ENCODE results near the gene C1GALT1. TPM values are rescaled to one million over a fixed set of nuclear protein-coding genes. Genes with fewer than 3 reads are reported as not detected.

C1GALT1 gene
- total and polyA plus RNA-seq, 9 of the 15 experiments (the other 6 are each of a cell fraction or from before 2014, with no cell fraction given), result 5.0 to 33.2 (median 24.1) TPM

DNA sequence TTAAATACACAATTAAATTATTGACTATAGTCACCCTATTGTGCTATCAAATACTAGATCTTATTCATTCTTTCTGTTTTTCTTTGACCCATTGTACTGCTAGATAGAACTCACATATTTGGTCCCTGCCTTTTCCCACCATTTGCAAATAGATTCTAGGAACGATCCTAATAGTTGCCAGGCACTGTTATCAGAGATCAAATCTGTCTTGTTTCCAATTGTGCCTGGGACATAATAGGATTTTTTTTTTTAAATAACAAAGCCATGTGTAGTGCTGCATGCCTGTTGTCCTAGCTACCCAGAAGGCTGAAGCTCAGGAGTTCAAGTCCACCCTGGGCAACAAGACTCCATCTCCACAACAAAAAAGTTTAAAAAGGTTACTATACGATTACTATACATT, 72.0 kb downstream of the C1GALT1 start:
- no peak overlapping the region for H3K4me3 ChIP-seq
- no peaks in the 10 kb centered on the region for H3K27me3 ChIP-seq (ENCODE audit: control insufficient read depth in 2 of 2, insufficient read depth in 2 of 2, low read length in 2 of 2)
- no peak overlapping the region for H3K4me2 ChIP-seq (ENCODE audit: insufficient read depth, low read length)
- no peak for DNase-seq (ENCODE audit: extremely low read depth in 1 of 4, low spot score in 3 of 4)
- no peaks in the 10 kb centered on the region for H3K9me1 ChIP-seq (ENCODE audit: control insufficient read depth, insufficient read depth, low read length)
- no peaks in the 10 kb centered on the region for H3K4me1 ChIP-seq (replicated peaks in 1 of 2; ENCODE audit: control insufficient read depth in 2 of 2, insufficient read depth in 2 of 2, low read length in 2 of 2)
- FAIRE-seq, result no peak
- 0 out of 3 replicates have a peak, but pooled peaks cover 3% of the 10 kb centered on the region for H3K36me3 ChIP-seq (ENCODE audit: control insufficient read depth, insufficient read depth, low read length)
- BruUV-seq (replicated peaks), result no TSS peak
- no peak overlapping the region for H3K27ac ChIP-seq (ENCODE audit: extremely low read depth, low read depth, low read length)
- ATAC-seq, result no peak
- no peaks in the 10 kb centered on the region for H3K9me3 ChIP-seq (replicated peaks; ENCODE audit: control insufficient read depth, insufficient read depth, low read depth, low read length)
- H2AFZ ChIP-seq (ENCODE audit: low read depth, low read length), result no peak overlapping the region
- POLR2A ChIA-PET, result interaction anchor here (0.9 kb wide), 1 partner anchor 17 kb away, joined by 3 read pairs; no protein-coding TSS in a partner anchor
- in situ Hi-C loops (cut with MboI), result no loop called here
- no peaks in the 10 kb centered on the region for H4K20me1 ChIP-seq (replicated peaks; ENCODE audit: control insufficient read depth, insufficient read depth, low read length)
- no peak overlapping the region for H3K9ac ChIP-seq (ENCODE audit: insufficient read depth in 1 of 2, low read depth in 2 of 2, low read length in 2 of 2)
- CTCF ChIA-PET (ENCODE audit: low intra/inter-chr PET ratio), result no interaction called here
- no peaks in the 10 kb centered on the region for H3K79me2 ChIP-seq (ENCODE audit: control insufficient read depth, insufficient read depth, low read length)
- 75% methylated on average over 2 of the region's 2 CpGs for WGBS (ENCODE audit: insufficient coverage, low coverage, missing lambda C conversion rate)
- intact Hi-C loops (cut with micrococcal nuclease), result no loop called here
- TF ChIP-seq ZNF766 (CRISPR knock-in tag; conservative IDR thresholded peaks at IDR 0.05) (no peak), TOE1 (IDR thresholded peaks at IDR 0.05; ENCODE audit: borderline replicate concordance) (no peak), TOE1 (CRISPR knock-in tag; IDR thresholded peaks at IDR 0.05; ENCODE audit: borderline replicate concordance, low read depth) (no peak), RAD21 (CRISPR knock-in tag; conservative IDR thresholded peaks at IDR 0.05 in 1 of 2, IDR thresholded peaks at IDR 0.05 in 1 of 2) (no peak), SNRNP70 (optimal IDR thresholded peaks at IDR 0.05; ENCODE audit: low read depth, low read length) (no peak), ZNF780A (CRISPR knock-in tag; IDR thresholded peaks at IDR 0.05) (no peak), RHOXF2B (CRISPR knock-in tag; conservative IDR thresholded peaks at IDR 0.05) (no peak), STAT5B (CRISPR knock-in tag; IDR thresholded peaks at IDR 0.05) (no peak), ARID2 (IDR thresholded peaks at IDR 0.05) (no peak), TEAD4 (IDR thresholded peaks at IDR 0.05; ENCODE audit: low read length) (no peak), TEAD4 (CRISPR knock-in tag; IDR thresholded peaks at IDR 0.05; ENCODE audit: borderline replicate concordance) (no peak), STAG1 (CRISPR knock-in tag; IDR thresholded peaks at IDR 0.05; ENCODE audit: borderline replicate concordance) (no peak), HNRNPUL1 (IDR thresholded peaks at IDR 0.05; ENCODE audit: low read length) (no peak)
- TF ChIP-seq, protein P1, sequence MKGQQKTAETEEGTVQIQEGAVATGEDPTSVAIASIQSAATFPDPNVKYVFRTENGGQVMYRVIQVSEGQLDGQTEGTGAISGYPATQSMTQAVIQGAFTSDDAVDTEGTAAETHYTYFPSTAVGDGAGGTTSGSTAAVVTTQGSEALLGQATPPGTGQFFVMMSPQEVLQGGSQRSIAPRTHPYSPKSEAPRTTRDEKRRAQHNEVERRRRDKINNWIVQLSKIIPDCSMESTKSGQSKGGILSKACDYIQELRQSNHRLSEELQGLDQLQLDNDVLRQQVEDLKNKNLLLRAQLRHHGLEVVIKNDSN (CRISPR knock-in tag; IDR thresholded peaks at IDR 0.05), result no peak

Measured in K562 (cell line).